HCT116 (cell line): ENCODE data around the gene TBX5.

Experiments
- ATF3 ChIP-seq: IDR thresholded peaks from 2 replicates; pipeline ENCODE4 v1.6.1; 2012
- ELF1 ChIP-seq: IDR thresholded peaks from 2 replicates; pipeline ENCODE4 v1.6.1; 2012; ENCODE audit warnings: low read depth, borderline replicate concordance
- EZH2 ChIP-seq: fragments of 200-600 bp; sonication (generic); IDR thresholded peaks from 2 replicates; pipeline ENCODE4 v1.6.1; 2017; ENCODE audit warnings: antibody characterized with exemption, mixed run types
- EZH2phosphoT487 ChIP-seq: fragments of 200-600 bp; IDR thresholded peaks from 2 replicates; pipeline ENCODE4 v1.6.1; 2018; ENCODE audit warnings: antibody characterized with exemption, borderline replicate concordance
- POLR2A ChIP-seq: IDR thresholded peaks from 2 replicates; pipeline ENCODE4 v1.7.0; 2011; ENCODE audit warnings: borderline replicate concordance; ENCODE audit not compliant: insufficient read depth, insufficient read length; ENCODE audit errors: extremely low read depth
- POLR2AphosphoS5 ChIP-seq: IDR thresholded peaks from 2 replicates; pipeline ENCODE4 v1.6.1; 2011; ENCODE audit warnings: mild to moderate bottlenecking, low read depth, low read length, moderate library complexity
- RAD21 ChIP-seq: IDR thresholded peaks from 2 replicates; pipeline ENCODE4 v1.6.1; 2012; ENCODE audit warnings: low read depth, mild to moderate bottlenecking
- REST ChIP-seq: IDR thresholded peaks from 2 replicates; pipeline ENCODE4 v1.6.1; 2012; ENCODE audit warnings: low read depth
- SP1 ChIP-seq: IDR thresholded peaks from 2 replicates; pipeline ENCODE4 v1.6.1; 2012; ENCODE audit warnings: low read depth
- TCF7L2 ChIP-seq: IDR thresholded peaks from 2 replicates; pipeline ENCODE4 v1.7.0; 2011; ENCODE audit warnings: borderline replicate concordance, inconsistent platforms; ENCODE audit not compliant: insufficient read depth, insufficient read length; ENCODE audit errors: extremely low read depth
- TF ChIP-seq, protein P1 (sequence below), 3 experiments: fragments of 200-600 bp in 1 of 3; sonication (generic) in 1 of 3; IDR thresholded peaks in 2 of 3; conservative IDR thresholded peaks in 1 of 3; 2 replicates each; pipeline ENCODE4 v1.5.1; 2012 to 2017; ENCODE audit warnings: low read depth in 2 of 3, low read length in 2 of 3, antibody characterized with exemption in 1 of 3, borderline replicate concordance in 1 of 3, control low read depth in 1 of 3, mild to moderate bottlenecking in 1 of 3, mixed read lengths in 1 of 3, mixed run types in 1 of 3, moderate library complexity in 1 of 3; ENCODE audit not compliant: insufficient read depth in 1 of 3
- TF ChIP-seq, protein P2 (sequence below): IDR thresholded peaks from 2 replicates; pipeline ENCODE4 v1.6.1; 2012

GRCh38 chr12:114441545-114441944, 35.6 kb upstream of the TBX5 start:
- no peak for TF ChIP-seq ATF3
- TF ChIP-seq, protein P1, sequence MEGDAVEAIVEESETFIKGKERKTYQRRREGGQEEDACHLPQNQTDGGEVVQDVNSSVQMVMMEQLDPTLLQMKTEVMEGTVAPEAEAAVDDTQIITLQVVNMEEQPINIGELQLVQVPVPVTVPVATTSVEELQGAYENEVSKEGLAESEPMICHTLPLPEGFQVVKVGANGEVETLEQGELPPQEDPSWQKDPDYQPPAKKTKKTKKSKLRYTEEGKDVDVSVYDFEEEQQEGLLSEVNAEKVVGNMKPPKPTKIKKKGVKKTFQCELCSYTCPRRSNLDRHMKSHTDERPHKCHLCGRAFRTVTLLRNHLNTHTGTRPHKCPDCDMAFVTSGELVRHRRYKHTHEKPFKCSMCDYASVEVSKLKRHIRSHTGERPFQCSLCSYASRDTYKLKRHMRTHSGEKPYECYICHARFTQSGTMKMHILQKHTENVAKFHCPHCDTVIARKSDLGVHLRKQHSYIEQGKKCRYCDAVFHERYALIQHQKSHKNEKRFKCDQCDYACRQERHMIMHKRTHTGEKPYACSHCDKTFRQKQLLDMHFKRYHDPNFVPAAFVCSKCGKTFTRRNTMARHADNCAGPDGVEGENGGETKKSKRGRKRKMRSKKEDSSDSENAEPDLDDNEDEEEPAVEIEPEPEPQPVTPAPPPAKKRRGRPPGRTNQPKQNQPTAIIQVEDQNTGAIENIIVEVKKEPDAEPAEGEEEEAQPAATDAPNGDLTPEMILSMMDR (IDR thresholded peaks at IDR 0.05 in 2 of 3, conservative IDR thresholded peaks at IDR 0.05 in 1 of 3; ENCODE audit: borderline replicate concordance in 1 of 3, insufficient read depth in 1 of 3, low read depth in 2 of 3, low read length in 2 of 3): no peak
- no peak for TF ChIP-seq SP1
- no peak for TF ChIP-seq POLR2A
- no peak for TF ChIP-seq POLR2AphosphoS5
- TF ChIP-seq RAD21: no peak
- TF ChIP-seq, protein P2, sequence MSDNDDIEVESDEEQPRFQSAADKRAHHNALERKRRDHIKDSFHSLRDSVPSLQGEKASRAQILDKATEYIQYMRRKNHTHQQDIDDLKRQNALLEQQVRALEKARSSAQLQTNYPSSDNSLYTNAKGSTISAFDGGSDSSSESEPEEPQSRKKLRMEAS: no peak
- TF ChIP-seq ELF1: no peak
- no peak for TF ChIP-seq TCF7L2
- no peak for TF ChIP-seq REST
- no peak for TF ChIP-seq EZH2
- TF ChIP-seq EZH2phosphoT487: no peak
